ENCODE results near the gene RAPGEF5.

The RAPGEF5 gene

GRCh38 chr7:22184549-22185199 is 172.3 kb downstream of the RAPGEF5 start:
- DNase-seq, result no peak

- DNase-seq, result no peak
Measured at GRCh38 chr7:22183522-22184280, 173.3 kb downstream of the RAPGEF5 start.

DNA sequence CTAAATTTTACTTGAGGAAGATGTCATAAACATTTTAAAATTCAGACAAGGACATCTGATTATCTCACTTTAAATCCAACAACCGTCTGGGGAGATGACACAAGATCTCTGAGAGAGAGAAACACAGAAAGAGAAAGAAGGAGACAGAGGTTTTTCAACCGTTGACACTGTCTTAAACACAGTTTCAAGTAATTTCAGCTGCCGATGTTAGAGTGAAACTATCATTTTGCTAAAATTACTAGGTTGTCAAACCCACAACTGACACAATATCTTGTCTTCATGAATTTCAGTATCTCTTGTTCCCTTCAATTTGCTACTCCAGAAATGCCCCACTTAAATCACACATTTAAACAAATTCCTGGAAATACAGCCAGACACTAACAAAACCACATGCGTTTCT is 174.8 kb downstream of the RAPGEF5 start:
- DNase-seq, result no peak

DNA sequence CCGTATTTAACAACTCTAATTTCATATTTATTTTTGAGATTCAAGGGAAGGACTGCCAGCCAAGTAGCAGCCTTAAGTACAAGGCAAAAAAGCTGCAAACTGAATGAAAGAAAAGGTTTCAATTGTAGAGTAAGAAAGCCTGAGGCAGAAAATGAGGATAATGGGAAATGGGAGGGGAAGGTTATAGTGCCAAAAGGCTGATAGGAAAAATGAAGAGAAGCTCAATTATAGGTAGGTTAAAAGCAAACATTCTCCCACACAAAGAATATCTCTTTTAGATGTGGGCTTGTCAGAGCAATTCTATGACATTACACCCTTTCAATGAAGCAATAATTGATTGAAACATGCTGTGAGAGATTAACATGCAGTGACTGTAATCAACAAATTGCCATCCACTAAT is 175.3 kb downstream of the RAPGEF5 start:
- no peak for DNase-seq

GRCh38 chr7:22179442-22179879 is 177.5 kb downstream of the RAPGEF5 start:
- DNase-seq, result no peak

DNA sequence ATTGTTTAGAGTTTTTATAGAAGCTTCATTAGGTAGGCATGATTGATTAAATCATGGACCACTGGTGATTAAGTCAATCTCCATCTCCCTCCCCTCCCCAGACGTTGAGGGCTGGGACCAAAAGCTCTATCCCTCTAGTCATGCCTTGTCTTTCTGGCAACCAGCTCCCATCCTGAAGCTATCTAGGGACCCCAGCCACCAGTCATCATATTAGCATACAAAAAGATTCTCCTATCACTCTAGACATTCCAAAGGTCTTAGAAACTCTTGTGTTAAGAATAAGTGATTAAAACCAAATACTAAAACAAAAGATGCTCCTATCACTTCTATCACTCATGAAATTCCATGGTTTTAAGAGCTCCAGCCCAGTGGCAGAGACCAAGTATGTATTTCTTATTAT is 178.2 kb downstream of the RAPGEF5 start:
- no peak for DNase-seq

DNA sequence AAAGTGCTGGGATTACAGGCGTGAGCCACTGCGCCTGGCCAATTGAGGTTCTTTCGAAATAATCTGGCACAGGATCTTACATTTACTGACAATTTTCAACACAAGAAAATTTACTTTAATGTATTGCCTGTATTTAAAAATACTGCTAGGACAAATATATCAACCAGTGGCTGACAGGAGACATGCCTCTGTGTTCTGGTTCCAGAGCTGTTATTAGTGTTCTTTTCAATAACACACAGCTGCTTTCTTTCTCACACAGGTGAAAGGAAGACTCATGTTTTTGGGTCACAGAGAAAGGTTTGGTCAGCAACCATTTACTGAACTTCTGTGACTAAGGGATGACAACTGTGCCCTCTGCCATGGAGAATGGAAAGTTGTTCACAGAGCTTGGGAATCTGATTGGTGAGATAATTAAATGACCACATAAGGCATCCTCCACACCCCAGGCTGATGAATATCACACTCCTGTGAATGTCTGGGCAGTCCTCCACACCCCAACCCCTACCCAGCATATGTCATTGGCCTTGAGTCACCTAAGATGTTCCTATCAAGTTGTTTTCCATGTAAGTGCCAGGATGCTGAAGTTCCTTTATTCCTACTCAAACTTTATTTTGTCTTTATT is 180.1 kb downstream of the RAPGEF5 start:
- DNase-seq, result no peak

GRCh38 chr7:22174574-22174953 is 182.4 kb downstream of the RAPGEF5 start:
- DNase-seq, result no peak

- no peak for DNase-seq
Measured at GRCh38 chr7:22173685-22174573, 183.0 kb downstream of the RAPGEF5 start.

- no peak for DNase-seq
Measured at GRCh38 chr7:22168129-22168634, 188.8 kb downstream of the RAPGEF5 start.

GRCh38 chr7:22167482-22167881 is 189.5 kb downstream of the RAPGEF5 start:
- no peak for DNase-seq

GRCh38 chr7:22166928-22167327 is 190.0 kb downstream of the RAPGEF5 start:
- no peak for DNase-seq

GRCh38 chr7:22159341-22159740 is 197.6 kb downstream of the RAPGEF5 start:
- DNase-seq, result no peak

- DNase-seq, result no peak
Measured at GRCh38 chr7:22157552-22157951, 199.4 kb downstream of the RAPGEF5 start.

- no peak for DNase-seq
Measured at GRCh38 chr7:22156205-22156604, 200.7 kb downstream of the RAPGEF5 start.

DNA sequence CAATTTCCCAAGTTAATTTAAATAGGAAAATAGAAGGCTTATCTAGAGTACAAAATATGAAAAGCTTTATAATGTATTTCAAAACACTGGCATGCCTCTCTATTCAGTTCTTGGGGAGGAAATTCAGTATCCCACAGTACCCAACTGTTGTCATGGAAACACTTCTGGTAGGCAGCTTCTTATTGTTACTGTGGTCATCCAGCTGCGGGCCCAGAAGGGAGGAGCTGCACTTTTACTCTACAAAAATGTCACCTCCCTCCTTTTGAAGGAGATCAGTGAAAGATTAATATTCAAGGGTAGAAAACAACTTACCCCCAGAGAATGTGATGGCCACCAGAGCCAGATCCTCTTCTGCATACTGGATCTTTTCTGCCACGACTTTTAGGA is 202.8 kb downstream of the RAPGEF5 start:
- DNase-seq, result no peak

DNA sequence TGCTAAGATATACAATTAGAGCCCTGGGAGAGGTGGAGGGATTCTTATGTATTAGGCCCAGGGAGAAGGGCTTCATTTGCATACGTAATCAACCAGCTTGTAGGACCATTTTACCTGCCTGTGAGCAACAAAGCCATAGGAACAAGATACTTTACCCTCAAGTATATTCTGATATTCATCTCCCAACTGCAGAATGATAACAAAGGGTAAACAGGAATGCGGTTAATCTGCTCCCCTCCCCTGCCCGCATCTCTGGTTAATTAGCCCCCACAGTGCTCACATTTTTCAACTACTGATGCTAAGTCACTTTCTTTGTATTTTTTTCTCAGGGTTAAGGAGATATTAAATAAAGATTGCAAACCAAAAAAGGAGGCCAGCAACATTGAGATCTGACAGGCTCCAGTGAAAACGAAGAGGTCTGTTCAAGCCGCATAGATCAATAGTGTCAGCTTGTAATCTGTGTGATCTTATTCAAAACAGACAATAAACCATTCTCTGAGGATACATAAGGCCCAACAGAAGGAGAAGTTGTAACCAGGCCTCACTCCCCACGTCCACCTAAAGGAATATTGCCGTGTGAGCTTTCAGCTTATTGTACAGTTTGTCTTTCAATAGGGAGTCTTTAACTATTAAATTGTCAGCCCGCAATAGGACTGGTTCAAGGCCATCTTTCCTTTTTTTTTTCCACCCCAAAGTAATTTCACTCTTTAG is 203.4 kb downstream of the RAPGEF5 start:
- no peak for DNase-seq

GRCh38 chr7:22152690-22153089 is 204.3 kb downstream of the RAPGEF5 start:
- no peak for DNase-seq

GRCh38 chr7:22151901-22152300 is 205.1 kb downstream of the RAPGEF5 start:
- no peak for DNase-seq

DNA sequence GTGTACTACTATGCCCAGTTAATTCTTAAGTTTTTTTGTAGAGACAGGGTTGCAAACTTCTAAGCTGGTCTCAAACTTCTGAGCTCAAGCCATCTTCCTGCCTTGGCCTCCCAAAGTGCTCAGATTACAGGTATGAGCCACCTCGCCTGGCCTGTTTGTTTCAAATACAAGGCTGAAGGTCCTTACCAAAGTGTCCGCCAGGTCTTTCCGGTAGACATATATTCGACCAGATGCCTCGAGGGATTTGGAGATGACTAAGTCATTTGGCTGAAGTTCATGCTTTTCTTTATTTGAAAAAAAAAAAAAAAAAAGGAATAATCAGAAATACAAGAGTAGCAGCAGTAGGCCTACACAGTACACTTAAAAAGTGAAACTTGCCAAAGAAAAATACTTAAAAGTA is 206.7 kb downstream of the RAPGEF5 start:
- no peak for DNase-seq

DNA sequence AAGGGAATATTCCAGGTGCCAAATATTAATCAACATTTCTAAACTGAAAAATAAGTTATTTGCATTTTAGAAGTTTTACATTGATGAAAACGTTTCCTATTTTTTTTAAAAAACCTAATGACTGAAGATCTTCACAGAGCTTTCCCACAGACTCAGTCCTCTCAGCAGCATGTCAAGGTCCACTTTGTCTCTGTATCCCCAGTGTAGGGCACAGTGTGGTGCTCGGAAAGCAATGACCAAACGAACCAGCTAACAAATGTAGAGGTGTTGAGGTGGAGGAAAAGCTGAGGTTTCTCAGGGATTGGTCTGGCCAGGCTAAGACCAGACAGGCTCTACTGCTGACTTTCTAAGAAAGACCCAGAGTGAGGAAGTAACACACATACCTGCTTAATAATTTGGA is 209.1 kb downstream of the RAPGEF5 start:
- DNase-seq, result no peak

GRCh38 chr7:22146961-22147512 is 209.9 kb downstream of the RAPGEF5 start:
- DNase-seq, result no peak

Data from amniotic stem cell (primary cell).